Neuronal stem cell (in vitro differentiated cells): ENCODE data around the gene PARN.

Experiments used
- DNase-seq: peaks from one replicate; pipeline ENCODE4 v3.0.0-alpha.2; 2013; ENCODE audit warnings: low spot score
- H2AFZ ChIP-seq: one replicate; pipeline ENCODE4 v1.6.1; 2013; ENCODE audit warnings: mild to moderate bottlenecking, low read length, inconsistent platforms
- H2AK5ac ChIP-seq: 2 replicates; pipeline ENCODE4 v1.6.1; 2013; ENCODE audit warnings: low read depth, mild to moderate bottlenecking, inconsistent platforms, low read length, moderate library complexity, mixed read lengths
- H2BK120ac ChIP-seq: 2 replicates; pipeline ENCODE4 v1.6.1; 2013; ENCODE audit warnings: low read depth, mild to moderate bottlenecking, inconsistent platforms, low read length, moderate library complexity, mixed read lengths
- H2BK12ac ChIP-seq: one replicate; pipeline ENCODE4 v1.6.1; 2013; ENCODE audit warnings: low read length, inconsistent platforms
- H2BK15ac ChIP-seq: 2 replicates; pipeline ENCODE4 v1.6.1; 2013; ENCODE audit warnings: mild to moderate bottlenecking, low read length, inconsistent platforms, mixed read lengths
- H2BK5ac ChIP-seq: one replicate; pipeline ENCODE4 v1.6.1; 2013; ENCODE audit warnings: inconsistent platforms, mild to moderate bottlenecking, low read length, moderate library complexity
- H3K14ac ChIP-seq: one replicate; pipeline ENCODE4 v1.6.1; 2013; ENCODE audit warnings: low read length, inconsistent platforms
- H3K18ac ChIP-seq: 2 replicates; pipeline ENCODE4 v1.6.1; 2013; ENCODE audit warnings: low read length, inconsistent platforms
- H3K23ac ChIP-seq: 2 replicates; pipeline ENCODE4 v1.6.1; 2013; ENCODE audit warnings: low read depth, mild to moderate bottlenecking, mixed read lengths, low read length, inconsistent platforms; ENCODE audit not compliant: poor library complexity
- H3K27ac ChIP-seq: replicated peaks from 3 replicates; pipeline ENCODE4 v1.5.1; 2013; ENCODE audit warnings: low read length, inconsistent platforms
- H3K27me3 ChIP-seq, 3 experiments: 2 replicates each; pipeline ENCODE4 v1.6.1; 2013; ENCODE audit warnings: low read length in 3 of 3, mild to moderate bottlenecking in 2 of 3, inconsistent platforms in 1 of 3, low read depth in 1 of 3, mixed read lengths in 1 of 3, moderate library complexity in 1 of 3; ENCODE audit not compliant: control insufficient read depth in 3 of 3, insufficient read depth in 3 of 3
- H3K36me3 ChIP-seq, 2 donors: replicated peaks in 1 of 2; 2 replicates each; pipeline ENCODE4 v1.6.1; 2013; ENCODE audit warnings: low read length in 2 of 2; ENCODE audit not compliant: control insufficient read depth in 2 of 2, insufficient read depth in 2 of 2
- H3K4ac ChIP-seq: 2 replicates; pipeline ENCODE4 v1.6.1; 2013; ENCODE audit warnings: inconsistent platforms, mild to moderate bottlenecking, low read length, moderate library complexity
- H3K4me1 ChIP-seq, 2 donors: 1 replicate in 1 of 2; 2 replicates in 1 of 2; pipeline ENCODE4 v1.6.1; 2013; ENCODE audit warnings: low read length in 2 of 2, low read depth in 1 of 2; ENCODE audit not compliant: control insufficient read depth in 2 of 2, insufficient read depth in 1 of 2
- H3K4me2 ChIP-seq: one replicate; pipeline ENCODE4 v1.6.1; 2013; ENCODE audit warnings: mild to moderate bottlenecking, low read length, inconsistent platforms; ENCODE audit not compliant: insufficient read depth, poor library complexity, severe bottlenecking
- H3K4me3 ChIP-seq, 2 donors: 2 replicates each; pipeline ENCODE4 v1.5.1; 2013; ENCODE audit warnings: low read length in 2 of 2, mild to moderate bottlenecking in 2 of 2, inconsistent platforms in 1 of 2, moderate library complexity in 1 of 2
- H3K79me1 ChIP-seq: one replicate; pipeline ENCODE4 v1.6.1; 2013; ENCODE audit warnings: low read depth, mild to moderate bottlenecking, inconsistent platforms, low read length, moderate library complexity
- H3K9ac ChIP-seq: one replicate; pipeline ENCODE4 v1.6.1; 2013; ENCODE audit warnings: mild to moderate bottlenecking, low read depth, low read length, inconsistent platforms; ENCODE audit not compliant: poor library complexity
- H3K9me3 ChIP-seq, 2 donors: replicated peaks in 1 of 2; 2 replicates each; pipeline versions ENCODE3 to v1.6.1; 2013; ENCODE audit warnings: low read length in 2 of 2, mild to moderate bottlenecking in 2 of 2, inconsistent platforms in 1 of 2, low read depth in 1 of 2, mixed read lengths in 1 of 2, moderate library complexity in 1 of 2; ENCODE audit not compliant: control insufficient read depth in 2 of 2, insufficient read depth in 1 of 2
- H4K8ac ChIP-seq: one replicate; pipeline ENCODE4 v1.6.1; 2013; ENCODE audit warnings: low read depth, mild to moderate bottlenecking, inconsistent platforms, low read length, moderate library complexity
- H4K91ac ChIP-seq: one replicate; pipeline ENCODE4 v1.6.1; 2013; ENCODE audit warnings: low read length, low read depth, mild to moderate bottlenecking, inconsistent platforms; ENCODE audit not compliant: poor library complexity
- WGBS, 2 donors: extraction: QIAGEN DNeasy Blood & Tissue Kit; methylation state at CpG; one replicate each; pipeline ENCODE4 v1.1.7; 2013; ENCODE audit warnings: missing lambda C conversion rate in 2 of 2, mixed read lengths in 1 of 2; ENCODE audit not compliant: insufficient read length in 2 of 2, insufficient replicate concordance in 1 of 2; ENCODE audit errors: extremely low coverage in 2 of 2; 5-methylcytosine and 5-hydroxymethylcytosine counted together

The PARN gene

DNA sequence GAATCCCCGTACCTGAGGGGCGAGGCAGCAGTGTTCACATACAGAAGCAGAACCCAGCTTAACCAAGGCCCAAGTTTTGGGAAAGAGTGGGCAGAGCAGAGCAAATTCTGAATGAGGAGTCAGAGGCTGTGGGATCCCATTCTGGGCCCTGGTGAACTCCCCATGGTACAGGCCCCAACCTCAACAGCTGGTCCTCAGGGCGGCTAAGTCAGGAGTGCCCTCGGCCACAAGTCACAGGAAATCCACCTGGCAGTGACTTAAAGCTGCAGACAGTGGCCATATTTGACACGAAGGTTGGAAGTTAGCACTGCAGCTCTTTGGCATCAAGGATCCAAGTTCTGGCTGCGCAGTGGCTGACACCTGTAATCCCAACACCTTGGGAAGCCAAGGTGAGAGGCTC lies 237.1 kb downstream of the PARN start:
- no peak overlapping the region for H2AK5ac ChIP-seq
- H3K18ac ChIP-seq, result peak overlapping the region; percentile 58
- no peak overlapping the region for H2AFZ ChIP-seq
- no peak overlapping the region for H3K14ac ChIP-seq
- no peak overlapping the region for H2BK15ac ChIP-seq
- H4K8ac ChIP-seq, result no peak overlapping the region
- H3K36me3 ChIP-seq, result no peaks in the 10 kb centered on the region
- H3K23ac ChIP-seq, result no peak overlapping the region
- no peaks in the 10 kb centered on the region for H3K9me3 ChIP-seq
- no peak overlapping the region for H2BK120ac ChIP-seq
- H2BK5ac ChIP-seq, result no peak overlapping the region
- H3K4me2 ChIP-seq, result no peak overlapping the region
- no CpG with 5 or more reads among the region's 6 CpGs for WGBS, 2 donors
- no peak overlapping the region for H4K91ac ChIP-seq
- DNase-seq, result no peak
- no peak overlapping the region for H3K4ac ChIP-seq
- no peaks in the 10 kb centered on the region for H3K27me3 ChIP-seq
- H3K4me3 ChIP-seq, result no peak overlapping the region
- no peak overlapping the region for H2BK12ac ChIP-seq
- H3K4me1 ChIP-seq, result no peaks in the 10 kb centered on the region
- H3K9ac ChIP-seq, result no peak overlapping the region
- no peak overlapping the region for H3K27ac ChIP-seq
- no peaks in the 10 kb centered on the region for H3K79me1 ChIP-seq

DNA sequence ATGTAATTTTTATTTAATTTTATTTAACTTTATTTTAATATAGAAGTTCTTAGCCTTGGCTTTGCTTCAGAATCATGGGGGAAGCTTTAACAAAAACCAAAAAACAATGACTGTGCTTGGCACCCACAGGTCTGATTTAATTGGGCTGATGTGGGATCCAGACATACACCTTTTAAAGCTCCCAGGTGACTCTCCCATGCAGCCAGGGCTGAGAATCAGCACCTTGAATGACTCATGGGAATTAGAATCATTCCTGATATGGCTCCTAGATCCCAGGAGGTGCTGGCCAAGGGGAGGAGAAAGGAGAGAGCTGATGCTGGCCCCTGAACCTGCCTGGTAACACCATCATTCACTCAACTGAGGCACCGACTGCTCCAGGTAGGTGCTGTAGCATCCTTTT lies 240.7 kb downstream of the PARN start:
- Histone ChIP-seq H4K91ac (no peak overlapping the region), H3K36me3 (no peaks in the 10 kb centered on the region), H3K27ac (no peak overlapping the region), H3K79me1 (no peaks in the 10 kb centered on the region), H3K27me3 (no peaks in the 10 kb centered on the region), H4K8ac (no peak overlapping the region), H3K4me3 (no peak overlapping the region), H2BK15ac (no peak overlapping the region), H3K9ac (no peak overlapping the region), H2AK5ac (no peak overlapping the region), H2BK12ac (no peak overlapping the region), H2BK120ac (no peak overlapping the region), H2BK5ac (no peak overlapping the region), H3K23ac (no peak overlapping the region), H3K4me2 (no peak overlapping the region), H3K14ac (no peak overlapping the region), H2AFZ (no peak overlapping the region), H3K4ac (no peak overlapping the region), H3K18ac (no peak overlapping the region), H3K9me3 (no peaks in the 10 kb centered on the region), H3K4me1 (no peaks in the 10 kb centered on the region)
- no CpG with 5 or more reads among the region's 1 CpG for WGBS, 2 donors
- DNase-seq, result no peak

DNA sequence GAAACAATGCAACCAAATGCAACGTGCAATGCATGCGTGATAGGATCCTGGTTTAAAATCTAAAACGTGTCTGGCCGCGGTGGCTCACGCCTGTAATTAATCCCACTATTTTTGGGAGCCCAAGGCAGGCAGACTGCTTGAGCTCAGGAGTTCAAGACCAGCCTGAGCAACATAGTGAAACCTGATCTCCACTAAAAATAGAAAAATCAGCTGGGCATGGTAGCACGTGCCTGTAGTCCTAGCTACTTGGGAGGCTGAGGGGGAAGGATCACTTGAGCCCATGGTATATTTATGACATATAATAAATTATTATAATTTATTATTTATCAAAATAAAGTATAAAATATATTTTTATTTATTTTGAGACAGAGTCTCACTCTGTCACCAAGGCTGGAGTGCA lies 241.8 kb downstream of the PARN start:
- no CpG with 5 or more reads among the region's 7 CpGs for WGBS, 2 donors
- Histone ChIP-seq H2AK5ac (no peak overlapping the region), H3K27ac (no peak overlapping the region), H3K27me3 (no peaks in the 10 kb centered on the region), H3K23ac (no peak overlapping the region), H2BK5ac (no peak overlapping the region), H4K8ac (no peak overlapping the region), H4K91ac (no peak overlapping the region), H3K9me3 (no peaks in the 10 kb centered on the region), H2BK12ac (no peak overlapping the region), H3K4me2 (no peak overlapping the region), H2BK120ac (no peak overlapping the region), H3K9ac (no peak overlapping the region), H3K14ac (no peak overlapping the region), H3K36me3 (no peaks in the 10 kb centered on the region), H3K18ac (no peak overlapping the region), H2AFZ (no peak overlapping the region), H2BK15ac (no peak overlapping the region), H3K4me3 (no peak overlapping the region), H3K4ac (no peak overlapping the region), H3K4me1 (no peaks in the 10 kb centered on the region), H3K79me1 (no peaks in the 10 kb centered on the region)
- DNase-seq, result no peak

DNA sequence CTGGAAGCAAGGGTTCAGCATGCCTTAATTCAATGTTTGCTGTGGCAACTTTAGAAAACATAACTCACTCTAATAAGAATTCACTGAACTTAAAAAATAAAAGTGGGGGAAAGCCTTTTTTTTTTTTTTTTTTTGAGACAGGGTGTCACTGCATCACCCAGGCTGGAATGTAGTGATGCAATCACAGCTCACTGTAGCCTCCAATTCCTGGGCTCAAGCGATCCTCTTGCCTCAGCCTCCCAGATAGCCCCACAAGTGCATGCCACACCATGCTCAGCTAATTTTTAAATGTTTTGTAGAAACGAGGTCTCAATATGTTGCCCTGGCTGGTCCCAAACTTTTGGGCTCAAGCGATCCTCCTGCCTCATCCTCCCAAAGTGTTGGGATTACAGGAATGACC lies 243.9 kb downstream of the PARN start:
- no peak overlapping the region for H3K18ac ChIP-seq
- no peak overlapping the region for H3K27ac ChIP-seq
- H3K79me1 ChIP-seq, result no peaks in the 10 kb centered on the region
- H2AK5ac ChIP-seq, result no peak overlapping the region
- H3K27me3 ChIP-seq, result no peaks in the 10 kb centered on the region
- no peak overlapping the region for H2BK12ac ChIP-seq
- H2BK5ac ChIP-seq, result no peak overlapping the region
- H3K4me2 ChIP-seq, result no peak overlapping the region
- H4K91ac ChIP-seq, result no peak overlapping the region
- H3K14ac ChIP-seq, result no peak overlapping the region
- no peak overlapping the region for H2BK15ac ChIP-seq
- H2AFZ ChIP-seq, result no peak overlapping the region
- no peaks in the 10 kb centered on the region for H3K36me3 ChIP-seq
- H3K4ac ChIP-seq, result no peak overlapping the region
- WGBS, 2 donors, result no CpG with 5 or more reads among the region's 3 CpGs
- H3K9ac ChIP-seq, result no peak overlapping the region
- no peak overlapping the region for H3K23ac ChIP-seq
- no peaks in the 10 kb centered on the region for H3K9me3 ChIP-seq
- no peak overlapping the region for H2BK120ac ChIP-seq
- no peak overlapping the region for H3K4me3 ChIP-seq
- H3K4me1 ChIP-seq, result no peaks in the 10 kb centered on the region
- no peak for DNase-seq
- H4K8ac ChIP-seq, result no peak overlapping the region
